ENCODE measurements around the gene SLC26A8. TPM values are rescaled to one million over a fixed set of nuclear protein-coding genes. Genes with fewer than 3 reads are reported as not detected.

The SLC26A8 gene
- total RNA-seq, 2 donors from 2014 or later, result 0.06 TPM; not detected in 1

DNA sequence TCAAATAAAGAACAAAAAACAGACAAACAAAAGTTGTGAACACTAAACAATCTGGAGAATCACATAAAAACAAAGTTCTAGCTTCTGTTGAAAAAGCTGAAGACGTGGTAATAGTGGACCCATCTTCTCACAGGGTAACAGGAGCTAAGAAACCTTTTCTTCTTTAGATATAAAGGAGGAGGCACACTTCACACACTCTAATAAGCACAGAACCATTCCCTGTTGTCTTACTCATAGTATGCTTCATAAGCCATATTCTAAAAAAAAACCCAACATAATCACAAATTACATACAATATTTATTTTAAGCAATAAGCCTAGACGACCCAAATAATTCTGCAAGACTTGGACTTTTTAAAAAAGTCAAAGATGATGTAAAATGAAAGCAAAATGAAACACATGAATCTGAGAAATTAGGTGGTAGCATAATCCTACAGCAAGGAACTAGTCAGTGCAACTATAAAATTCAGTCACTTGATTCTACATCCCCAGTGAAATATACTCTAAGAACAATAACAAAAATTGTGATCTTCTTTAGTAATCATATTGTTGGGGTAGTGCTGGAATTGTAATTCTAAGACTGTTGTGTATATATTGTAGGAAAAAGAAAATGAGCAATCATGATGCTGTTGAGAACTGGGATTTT is 119.2 kb downstream of the SLC26A8 start:
- DNase-seq (no peak), ATAC-seq (no peak)
- intact Hi-C loops (cut with DNase I), result no loop called here

DNA sequence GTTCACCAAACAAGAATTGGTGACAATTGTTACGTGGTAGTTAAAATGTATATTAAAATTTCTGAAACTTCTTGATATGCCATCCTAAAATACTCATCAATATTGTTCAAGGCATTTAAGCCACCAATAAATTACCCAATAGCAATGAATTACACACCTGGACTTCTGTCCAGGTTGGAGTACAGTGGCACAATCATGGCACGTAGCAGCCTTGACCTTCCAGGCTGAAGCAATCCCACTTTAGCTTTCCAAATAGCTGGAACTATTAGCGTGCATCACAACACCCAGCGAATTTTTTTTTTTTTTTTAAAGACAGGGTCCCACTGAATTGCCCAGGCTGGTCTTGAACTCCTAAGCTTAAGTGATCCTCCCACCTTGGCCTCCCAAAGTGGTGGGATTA is 120.8 kb downstream of the SLC26A8 start:
- ATAC-seq (no peak), DNase-seq (no peak)
- intact Hi-C loops (cut with DNase I), result no loop called here

GRCh38 chr6:35900448-35900847 is 124.0 kb downstream of the SLC26A8 start:
- intact Hi-C loops (cut with DNase I), result no loop called here
- ATAC-seq (no peak), DNase-seq (no peak)

GRCh38 chr6:35898003-35898402 is 126.4 kb downstream of the SLC26A8 start:
- DNase-seq, result no peak
- intact Hi-C loops (cut with DNase I), result no loop called here
- ATAC-seq, result no peak

DNA sequence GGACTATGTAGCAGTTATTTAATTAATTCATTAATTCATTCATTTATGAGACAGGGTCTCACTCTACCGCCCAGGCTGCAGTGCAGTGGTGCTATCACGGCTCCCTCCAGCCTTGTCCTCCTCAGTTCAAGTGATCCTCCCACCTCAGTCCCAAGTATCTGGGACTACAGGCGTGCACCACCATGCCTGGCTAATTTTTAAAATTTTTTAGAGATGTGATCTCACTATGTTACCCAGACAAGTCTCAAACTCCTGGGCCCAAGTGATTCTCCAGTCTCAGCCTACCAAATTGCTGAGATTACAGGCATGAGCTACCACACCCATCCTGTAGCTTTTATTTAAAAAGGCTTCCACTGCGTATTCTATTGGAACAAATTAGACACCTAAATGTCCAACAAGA is 127.0 kb downstream of the SLC26A8 start:
- no peak for ATAC-seq
- intact Hi-C loops (cut with DNase I), result no loop called here
- no peak for DNase-seq

- no peak for DNase-seq
- intact Hi-C loops (cut with DNase I), result no loop called here
- ATAC-seq, result no peak
These were observed 127.4 kb downstream of the SLC26A8 start for GRCh38 chr6:35897036-35897435.

- ATAC-seq (no peak), DNase-seq (no peak)
- intact Hi-C loops (cut with DNase I), result no loop called here
These were observed 128.2 kb downstream of the SLC26A8 start for GRCh38 chr6:35896228-35896627.

DNA sequence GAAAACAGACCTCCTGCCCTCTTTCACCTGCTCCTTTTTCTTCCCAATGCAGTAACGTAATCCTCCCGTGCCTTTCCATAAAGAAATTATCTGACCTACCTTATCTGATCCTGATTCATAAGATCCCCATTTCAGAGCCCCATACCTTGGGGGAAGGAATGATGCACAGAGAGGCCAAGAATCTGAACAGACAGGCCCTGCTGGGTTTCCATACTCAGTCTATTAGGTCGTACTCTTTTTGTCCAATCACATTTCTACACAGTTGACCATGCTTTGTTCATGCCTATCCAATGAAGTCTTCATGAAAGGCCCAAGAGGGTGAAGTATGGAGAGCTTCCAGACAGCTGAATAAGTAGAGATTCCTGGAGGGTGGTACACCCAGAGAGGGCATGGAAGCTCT is 128.9 kb downstream of the SLC26A8 start:
- intact Hi-C loops (cut with DNase I), result no loop called here
- no peak for DNase-seq
- ATAC-seq, result no peak

GRCh38 chr6:35894776-35895175 is 129.7 kb downstream of the SLC26A8 start:
- ATAC-seq, result no peak
- no peak for DNase-seq
- intact Hi-C loops (cut with DNase I), result no loop called here

Other genes starting within 250 kb of the SLC26A8 start
- not detected for gene CLPSL2, start 248.0 kb downstream of the SLC26A8 start, total RNA-seq
- not detected for gene CLPSL1, start 243.6 kb downstream of the SLC26A8 start, total RNA-seq
- not detected for gene CLPS, start 227.3 kb downstream of the SLC26A8 start, total RNA-seq
- gene LHFPL5, start 219.3 kb downstream of the SLC26A8 start, total RNA-seq, result not detected
- 10 to 100 TPM; 19.2 to 23.1 TPM for gene SRPK1, start 103.5 kb downstream of the SLC26A8 start, total RNA-seq
- gene MAPK14, start 3.2 kb upstream of the SLC26A8 start, total RNA-seq, result 10 to 100 TPM; 36.1 to 38.4 TPM
- 1 to 10 TPM; 1.9 to 4.6 TPM for gene MAPK13, start 105.9 kb upstream of the SLC26A8 start, total RNA-seq
- 10 to 100 TPM; 23.5 to 23.7 TPM for gene BRPF3, start 172.1 kb upstream of the SLC26A8 start, total RNA-seq
- not detected for gene PNPLA1, start 245.4 kb upstream of the SLC26A8 start, total RNA-seq

Data from left cardiac atrium (tissue), 4 donors.